Measurements from ENCODE around the gene SAMD4A.

GRCh38 chr14:54724123-54724522 lies 157.2 kb downstream of the SAMD4A start:
- TF ChIP-seq, protein P1, sequence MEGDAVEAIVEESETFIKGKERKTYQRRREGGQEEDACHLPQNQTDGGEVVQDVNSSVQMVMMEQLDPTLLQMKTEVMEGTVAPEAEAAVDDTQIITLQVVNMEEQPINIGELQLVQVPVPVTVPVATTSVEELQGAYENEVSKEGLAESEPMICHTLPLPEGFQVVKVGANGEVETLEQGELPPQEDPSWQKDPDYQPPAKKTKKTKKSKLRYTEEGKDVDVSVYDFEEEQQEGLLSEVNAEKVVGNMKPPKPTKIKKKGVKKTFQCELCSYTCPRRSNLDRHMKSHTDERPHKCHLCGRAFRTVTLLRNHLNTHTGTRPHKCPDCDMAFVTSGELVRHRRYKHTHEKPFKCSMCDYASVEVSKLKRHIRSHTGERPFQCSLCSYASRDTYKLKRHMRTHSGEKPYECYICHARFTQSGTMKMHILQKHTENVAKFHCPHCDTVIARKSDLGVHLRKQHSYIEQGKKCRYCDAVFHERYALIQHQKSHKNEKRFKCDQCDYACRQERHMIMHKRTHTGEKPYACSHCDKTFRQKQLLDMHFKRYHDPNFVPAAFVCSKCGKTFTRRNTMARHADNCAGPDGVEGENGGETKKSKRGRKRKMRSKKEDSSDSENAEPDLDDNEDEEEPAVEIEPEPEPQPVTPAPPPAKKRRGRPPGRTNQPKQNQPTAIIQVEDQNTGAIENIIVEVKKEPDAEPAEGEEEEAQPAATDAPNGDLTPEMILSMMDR (IDR thresholded peaks at IDR 0.05): no peak
- TF ChIP-seq POLR2AphosphoS5 (IDR thresholded peaks at IDR 0.05): no peak

Measured in stomach (tissue), 4 donors.